ENCODE data around the gene RIN3.

Gene RIN3

DNA sequence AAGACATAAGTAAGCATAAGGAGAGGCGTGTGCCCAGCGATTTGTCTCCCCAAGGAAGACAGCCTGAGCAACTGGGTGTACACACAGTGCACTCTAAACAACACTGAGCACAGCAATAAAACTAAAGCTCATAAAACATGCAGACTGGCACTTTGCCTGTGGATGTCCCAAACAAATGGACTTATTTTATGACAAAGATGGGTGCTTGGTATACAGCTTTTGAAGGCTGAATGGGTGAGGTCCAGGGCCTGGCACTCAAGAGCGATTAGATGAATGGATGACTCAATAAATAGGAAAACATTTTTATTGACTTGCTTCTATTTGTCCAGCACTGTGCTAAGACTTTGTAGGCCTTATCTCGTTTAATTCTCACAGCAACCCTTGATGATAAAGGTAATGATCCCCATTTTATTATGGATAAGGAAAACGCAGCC lies 206.3 kb downstream of the RIN3 start:
- DNase-seq, result no peak

DNA sequence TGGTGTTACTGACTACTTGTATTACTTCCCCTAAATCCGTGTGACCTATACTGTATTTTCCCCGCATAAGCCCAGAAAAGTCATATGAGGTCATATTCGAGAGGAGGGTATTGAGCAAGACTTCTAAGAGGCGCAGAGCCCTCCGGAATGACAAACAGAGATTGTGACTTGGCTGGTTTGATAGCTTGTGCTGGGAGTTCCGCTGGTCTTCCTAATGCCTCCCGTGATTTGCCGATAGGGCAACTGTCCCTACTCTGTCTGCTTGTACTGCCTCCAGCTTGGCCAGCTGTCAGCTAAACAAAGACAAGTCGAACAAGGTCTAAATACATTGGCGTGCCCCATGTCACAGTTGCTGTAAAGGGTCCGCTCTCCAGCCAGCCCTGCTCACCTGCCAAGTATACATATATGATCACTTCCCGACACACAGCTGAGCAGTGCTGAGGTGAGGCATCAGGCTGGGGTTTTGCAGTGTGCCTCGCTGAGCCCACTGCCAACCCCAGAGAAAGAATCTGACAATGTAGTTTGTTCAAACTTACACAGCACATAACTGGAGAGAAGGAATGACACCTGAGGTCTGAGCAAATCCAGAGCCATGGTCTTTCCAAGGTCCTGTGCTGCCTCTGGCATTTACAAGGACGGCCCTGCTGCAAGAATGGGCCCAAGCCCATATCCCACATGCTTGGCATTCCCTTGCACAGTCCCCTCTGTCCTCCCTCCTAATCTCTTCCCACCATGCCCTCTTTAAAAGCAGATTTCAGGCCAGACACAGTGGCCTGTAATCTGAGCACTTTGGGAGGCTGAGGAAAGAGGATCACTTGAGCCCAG lies 211.1 kb downstream of the RIN3 start:
- DNase-seq, result no peak

DNA sequence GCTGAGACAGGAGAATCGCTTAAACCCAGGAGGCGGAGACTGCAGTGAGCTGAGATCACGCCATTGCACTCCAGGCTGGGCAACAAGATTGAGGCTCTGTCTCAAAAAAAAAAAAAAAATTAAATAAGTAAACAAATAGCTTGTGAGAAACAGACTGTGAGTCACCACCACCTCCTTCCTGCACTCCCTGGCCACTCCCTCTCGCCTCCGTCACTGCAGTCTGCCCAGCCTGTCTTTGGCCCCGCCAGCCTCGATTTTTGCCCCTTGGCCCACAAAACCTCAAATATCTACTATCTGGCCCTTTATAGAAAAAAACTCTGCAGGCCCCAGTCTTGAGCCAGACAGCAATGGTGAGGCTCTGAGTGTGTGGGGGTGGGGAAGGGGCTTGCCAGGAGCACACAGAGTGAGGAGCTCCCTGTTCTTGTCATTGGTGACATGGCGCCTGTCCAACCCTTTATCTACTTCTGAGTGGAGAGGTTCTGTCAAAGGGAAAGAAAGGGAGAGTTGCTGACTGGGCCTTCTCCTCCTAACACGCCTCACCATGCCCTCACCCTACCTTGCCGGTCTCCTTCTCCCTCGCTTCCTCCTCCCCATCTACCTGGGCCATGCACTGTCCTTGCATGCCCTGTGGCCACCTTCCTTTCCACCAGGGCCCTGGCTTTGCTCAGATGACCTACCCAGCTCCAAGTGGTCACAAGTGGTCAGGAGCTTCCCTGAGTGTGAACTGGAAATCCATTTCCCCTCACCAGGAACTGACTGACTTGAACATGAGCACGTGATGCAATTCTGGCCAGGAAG lies 212.8 kb downstream of the RIN3 start:
- peak; percentile 69 for DNase-seq

DNA sequence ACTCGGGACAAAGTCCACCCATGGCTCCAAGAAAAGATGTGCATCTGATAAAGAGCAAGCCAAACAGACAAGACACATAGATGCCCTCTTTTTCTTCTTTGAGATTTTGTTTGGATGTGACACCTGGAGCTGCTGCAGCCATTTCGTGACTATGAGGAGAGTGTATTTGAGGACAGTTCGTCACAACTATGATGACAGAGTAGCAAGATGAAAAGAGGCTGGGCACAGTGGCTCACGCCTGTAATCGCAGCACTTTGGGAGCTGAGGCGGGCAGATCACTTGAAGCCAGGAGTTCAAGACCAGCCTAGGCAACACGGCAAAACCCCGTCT lies 213.3 kb downstream of the RIN3 start:
- DNase-seq, result no peak

DNA sequence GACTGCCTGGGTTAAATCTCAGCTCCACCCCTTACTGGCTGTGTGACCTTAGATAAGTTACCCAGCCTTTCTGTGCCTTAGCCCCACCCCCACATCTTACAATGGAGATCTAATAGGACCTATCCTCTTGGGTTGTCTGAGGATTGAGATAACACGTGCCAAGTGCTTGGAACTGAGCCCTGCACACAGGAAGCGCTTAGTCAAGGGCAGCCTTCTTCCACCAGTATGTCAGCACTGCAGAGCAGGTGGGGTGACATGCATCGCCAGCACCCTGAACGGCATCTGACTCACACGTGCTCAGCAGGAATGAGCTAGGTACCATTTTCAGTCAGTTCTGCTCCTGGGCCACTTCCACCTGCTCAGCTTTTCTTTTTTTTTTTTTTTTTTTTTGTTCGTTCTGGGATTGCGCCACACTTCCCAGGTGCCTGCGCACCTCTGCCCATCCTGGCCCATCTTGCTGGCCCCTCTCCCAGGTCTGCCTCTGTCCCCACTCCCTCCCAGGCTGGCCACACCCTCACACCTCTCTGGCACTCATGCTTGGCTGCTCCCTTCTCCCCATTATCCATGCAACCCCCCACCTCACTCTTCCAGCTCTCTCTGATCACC lies 215.3 kb downstream of the RIN3 start:
- no peak for DNase-seq

DNA sequence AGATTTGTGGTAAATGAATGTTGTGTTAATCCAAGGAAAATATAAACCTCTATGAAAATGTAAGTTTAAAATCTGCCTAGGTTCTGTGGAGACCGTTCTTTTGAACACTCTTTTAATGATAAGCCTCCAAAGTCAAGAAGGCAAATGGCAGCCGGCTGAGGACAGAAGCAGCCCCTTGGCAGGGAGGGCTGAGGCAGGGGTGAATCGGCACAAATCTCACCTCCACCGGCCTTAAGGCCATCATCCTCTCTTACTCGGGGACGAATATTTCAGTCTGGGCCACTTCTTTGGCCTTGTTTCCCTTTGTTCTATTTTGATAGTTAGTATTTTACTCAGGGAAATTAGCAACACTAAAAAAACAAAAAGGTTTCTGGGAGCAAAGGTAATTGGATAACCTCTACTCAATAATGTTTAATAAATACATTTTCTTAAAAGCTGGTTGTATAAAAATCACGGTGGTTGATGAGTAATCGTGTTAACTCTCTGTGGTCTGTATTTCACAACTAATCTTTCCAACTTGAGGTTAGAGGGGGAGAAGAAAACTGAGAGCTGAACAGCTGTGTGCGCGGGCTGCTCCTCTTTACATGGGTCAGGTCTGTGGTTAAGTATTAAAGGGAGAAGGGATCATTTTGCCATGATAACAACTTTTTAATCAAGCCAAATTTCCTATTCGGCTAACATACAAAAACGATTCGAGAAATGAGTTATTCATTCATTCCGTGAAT lies 216.2 kb downstream of the RIN3 start:
- DNase-seq, result peak; percentile 54

DNA sequence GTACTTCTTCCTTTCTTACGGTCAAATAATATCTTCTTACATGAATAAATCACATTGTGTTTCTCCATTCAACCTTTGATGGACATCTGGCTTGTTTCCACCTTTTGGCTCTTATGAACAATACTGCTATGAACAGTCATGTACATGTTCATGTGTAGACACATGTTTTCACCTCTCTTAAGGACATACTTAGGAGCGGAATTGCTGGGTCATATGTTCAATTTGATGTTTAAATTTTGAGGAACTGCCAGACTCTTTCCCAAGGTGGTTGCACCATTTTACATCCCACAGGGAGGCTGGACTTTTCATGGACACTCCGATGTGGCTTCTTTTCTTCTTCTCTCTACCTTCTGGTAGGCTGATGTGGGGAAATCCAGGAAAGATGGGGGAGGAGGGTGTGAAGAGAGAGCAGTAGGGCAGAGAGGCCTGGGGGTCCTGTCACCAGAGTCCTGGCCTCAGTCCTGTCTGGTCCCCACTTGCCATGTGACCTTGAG lies 218.1 kb downstream of the RIN3 start:
- DNase-seq, result no peak

DNA sequence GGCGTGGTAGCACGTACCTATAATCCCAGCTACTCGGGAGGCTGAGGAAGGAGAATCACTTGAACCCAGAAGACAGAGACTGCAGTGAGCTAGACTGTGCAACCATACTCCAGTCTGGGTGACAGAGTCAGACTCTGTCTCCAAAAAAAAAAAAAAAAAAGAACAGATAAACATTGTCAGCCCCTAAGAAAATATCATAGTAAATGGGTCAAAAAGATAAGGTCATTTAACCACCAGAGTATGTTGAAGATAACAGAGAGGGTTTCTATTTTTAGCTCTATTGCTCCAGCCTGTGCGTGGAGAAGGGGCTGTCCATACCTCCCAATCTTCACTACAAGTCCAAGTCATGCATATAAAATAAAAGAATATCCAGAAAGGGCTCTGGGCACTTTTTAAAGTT lies 219.4 kb downstream of the RIN3 start:
- no peak for DNase-seq

DNA sequence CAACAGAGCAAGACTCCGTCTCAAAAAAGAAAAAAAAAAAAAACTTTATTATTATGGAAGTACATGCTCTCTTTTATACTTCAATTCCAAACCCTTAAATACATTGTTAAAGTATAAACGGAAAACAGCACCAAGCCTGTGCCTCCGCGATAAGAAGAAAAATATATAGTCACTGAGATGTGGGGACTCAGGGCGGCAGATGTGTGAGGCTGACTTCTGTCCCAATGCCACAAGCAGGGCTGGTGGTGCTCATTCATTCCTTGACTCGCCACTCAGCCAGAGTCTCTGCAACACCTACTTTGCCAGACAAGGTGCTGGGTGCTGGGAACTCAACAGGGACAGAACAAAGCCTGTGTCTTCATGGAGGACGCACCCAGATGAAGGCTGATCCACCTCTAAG lies 221.0 kb downstream of the RIN3 start:
- DNase-seq, result no peak

DNA sequence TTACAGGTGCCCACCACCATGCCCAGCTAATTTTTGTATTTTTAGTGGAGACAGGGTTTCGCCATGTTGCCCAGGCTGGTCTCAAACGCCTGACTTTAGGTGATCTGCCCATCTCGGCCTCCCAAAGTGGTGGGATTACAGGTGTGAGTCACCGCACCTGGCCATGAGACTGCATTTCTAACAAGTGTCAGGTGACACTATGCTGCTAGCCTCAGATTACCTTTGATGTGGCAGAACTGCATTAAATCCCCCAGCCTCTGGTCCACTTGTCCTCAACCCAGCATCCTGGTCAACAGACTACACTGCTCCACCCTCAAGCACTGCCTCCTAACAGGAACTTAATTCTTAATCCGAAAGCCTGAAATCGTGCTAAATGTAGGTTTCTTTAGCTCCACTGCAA lies 221.8 kb downstream of the RIN3 start:
- no peak for DNase-seq

DNA sequence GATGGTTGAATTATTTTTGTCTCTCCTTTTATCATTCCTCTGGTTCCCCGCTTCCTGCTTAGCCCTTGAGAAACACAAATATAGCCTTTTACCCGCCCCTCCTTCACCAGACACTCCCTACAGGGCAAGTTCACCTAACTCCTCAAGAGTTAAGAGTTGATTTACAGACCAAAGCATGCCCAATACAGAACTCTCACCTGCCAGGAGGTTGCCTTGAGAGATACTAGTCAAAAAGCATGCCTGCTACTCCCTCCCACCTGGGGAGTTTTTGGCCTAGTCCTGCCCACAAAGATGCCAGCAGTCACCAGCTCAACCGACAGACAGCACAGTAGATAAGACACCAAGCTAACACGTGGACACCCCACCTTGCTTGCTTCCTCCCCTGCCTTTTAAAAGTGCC lies 223.6 kb downstream of the RIN3 start:
- no peak for DNase-seq

DNA sequence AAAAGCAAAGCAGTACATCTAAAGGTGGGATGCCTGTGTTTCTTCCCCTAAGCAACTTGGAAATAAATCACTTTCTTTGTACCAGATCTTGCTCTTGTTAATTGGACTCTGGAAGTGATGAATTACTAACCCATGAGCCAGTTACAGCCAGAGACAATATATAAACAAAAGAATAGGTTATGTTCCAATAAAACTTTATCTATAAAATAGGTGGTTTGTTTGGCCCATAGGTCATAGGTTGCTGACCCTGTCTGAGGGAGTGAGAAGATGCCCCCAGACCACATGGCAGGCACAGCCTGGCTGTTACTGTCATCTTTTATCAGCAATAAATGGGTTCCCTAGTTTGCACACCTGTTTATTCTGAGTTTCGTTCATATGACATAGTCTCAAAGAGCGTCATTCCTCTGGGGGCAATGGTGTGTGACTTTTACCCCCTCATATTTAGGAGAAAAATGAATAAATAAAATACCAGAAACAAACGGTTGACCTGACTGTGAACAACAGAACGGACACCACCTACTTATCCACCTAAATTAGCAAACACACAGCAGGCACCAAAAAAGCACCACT lies 224.1 kb downstream of the RIN3 start:
- DNase-seq, result no peak
